ENCODE data around the gene DPF3.
A peak's percentile ranks its signal among the peaks of the same experiment; 100 is the strongest.
"Not testable (repeated sequence)": the region's sequence is repeated elsewhere in the genome, so short reads cannot be mapped to it uniquely, and the experiment has no call there.

Gene DPF3

GRCh38 chr14:72878746-72879145, 15.2 kb downstream of the DPF3 start:
- DNase-seq = no peak

DNA sequence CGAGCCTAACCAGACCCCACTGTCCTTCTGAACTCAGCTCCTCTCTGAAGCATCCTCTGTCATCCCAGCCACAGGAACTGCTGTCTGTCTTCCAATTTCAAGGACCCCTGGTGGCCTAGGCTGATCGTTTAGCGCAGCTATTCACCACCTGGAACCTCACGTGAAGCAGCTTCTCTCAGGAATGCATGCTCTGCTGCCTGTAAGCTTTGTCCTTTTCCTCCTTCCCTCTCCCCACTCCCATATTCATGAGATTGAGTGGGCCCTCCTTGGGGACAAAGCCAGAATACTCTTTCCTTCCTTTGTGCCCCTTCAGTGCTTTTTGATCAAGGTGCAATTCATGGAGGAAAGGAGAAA, 17.2 kb downstream of the DPF3 start:
- no peak for DNase-seq

- no peak for DNase-seq
These were observed 17.7 kb downstream of the DPF3 start for GRCh38 chr14:72876005-72876709.

DNA sequence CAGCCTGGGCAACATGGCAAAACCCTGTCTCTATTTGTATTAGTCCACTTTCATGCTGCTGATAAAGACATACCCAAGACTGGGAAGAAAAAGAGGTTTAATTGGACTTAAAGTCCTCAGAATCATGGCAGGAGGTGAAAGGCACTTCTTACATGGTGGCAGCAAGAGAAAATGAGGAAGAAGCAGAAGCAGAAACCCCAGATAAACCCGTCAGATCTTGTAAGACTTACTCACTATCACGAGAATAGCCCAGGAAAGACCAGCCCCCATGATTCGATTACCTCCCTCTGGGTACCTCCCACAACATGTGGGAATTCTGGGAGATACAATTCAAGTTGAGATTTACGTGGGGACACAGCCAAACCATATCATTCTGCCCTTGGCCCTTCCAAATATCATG, 23.0 kb downstream of the DPF3 start:
- DNase-seq = not testable (repeated sequence)

DNA sequence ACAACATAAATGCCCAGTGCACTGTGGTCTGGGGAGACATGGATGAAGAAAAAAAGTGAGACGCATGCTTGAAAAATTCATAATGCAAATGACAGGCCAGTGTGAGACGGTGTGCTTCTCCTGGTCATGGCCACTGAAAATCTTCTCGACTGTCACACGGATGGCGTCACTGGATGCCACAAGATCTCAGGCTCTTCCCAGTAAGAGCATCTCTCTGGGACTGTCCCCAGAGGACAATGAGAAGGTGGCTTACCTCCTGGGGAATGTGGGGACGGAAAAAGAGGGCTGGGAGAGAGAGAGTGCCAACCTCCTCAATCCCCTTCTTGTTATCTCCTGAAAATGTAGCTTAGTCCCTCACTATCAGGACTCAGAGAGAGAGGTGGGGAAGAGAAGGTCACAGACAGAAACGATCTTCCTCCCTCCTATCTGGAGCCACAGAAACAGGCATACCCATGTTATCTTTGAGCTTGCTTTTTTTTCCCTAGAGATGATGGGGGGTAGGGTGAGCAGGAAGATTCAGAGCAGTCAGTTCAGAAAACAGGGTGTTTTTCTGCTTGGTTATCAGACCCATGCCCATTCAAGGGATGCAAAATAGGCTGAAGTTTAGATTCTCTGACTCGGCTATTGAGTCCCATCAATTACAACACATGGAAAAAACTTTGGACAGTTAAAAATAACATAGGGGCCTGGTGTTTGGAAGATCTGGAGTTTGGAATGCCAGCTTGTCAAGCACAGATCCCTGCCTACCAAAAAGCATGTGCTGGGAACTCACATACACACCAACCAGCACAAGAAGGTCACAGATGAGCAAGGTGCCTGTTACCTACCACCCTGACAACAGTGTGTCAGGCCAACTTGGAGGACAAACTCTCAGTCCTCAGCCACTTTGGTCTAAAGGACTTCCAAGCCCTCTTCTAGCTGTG, 24.2 kb downstream of the DPF3 start:
- no peak for DNase-seq

DNA sequence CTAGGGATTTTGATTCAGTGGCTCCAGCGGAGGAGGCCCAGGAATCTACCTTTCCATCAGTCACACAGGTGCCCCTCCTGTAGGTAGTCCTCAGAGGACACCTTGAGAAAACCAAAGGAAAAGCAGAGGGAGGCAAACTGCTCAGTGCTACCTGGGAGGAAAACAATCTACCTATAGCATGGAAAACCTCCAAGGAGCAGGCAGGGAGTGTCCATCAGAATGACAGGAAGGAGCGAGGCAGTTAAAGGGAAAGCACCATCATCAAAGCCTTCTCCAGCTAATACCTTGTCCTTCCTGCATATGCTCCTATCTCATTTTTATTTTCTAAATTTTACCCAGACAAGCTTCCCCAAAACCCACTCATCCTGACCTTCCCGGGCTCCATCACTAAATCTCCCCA, 25.4 kb downstream of the DPF3 start:
- no peak for DNase-seq

DNA sequence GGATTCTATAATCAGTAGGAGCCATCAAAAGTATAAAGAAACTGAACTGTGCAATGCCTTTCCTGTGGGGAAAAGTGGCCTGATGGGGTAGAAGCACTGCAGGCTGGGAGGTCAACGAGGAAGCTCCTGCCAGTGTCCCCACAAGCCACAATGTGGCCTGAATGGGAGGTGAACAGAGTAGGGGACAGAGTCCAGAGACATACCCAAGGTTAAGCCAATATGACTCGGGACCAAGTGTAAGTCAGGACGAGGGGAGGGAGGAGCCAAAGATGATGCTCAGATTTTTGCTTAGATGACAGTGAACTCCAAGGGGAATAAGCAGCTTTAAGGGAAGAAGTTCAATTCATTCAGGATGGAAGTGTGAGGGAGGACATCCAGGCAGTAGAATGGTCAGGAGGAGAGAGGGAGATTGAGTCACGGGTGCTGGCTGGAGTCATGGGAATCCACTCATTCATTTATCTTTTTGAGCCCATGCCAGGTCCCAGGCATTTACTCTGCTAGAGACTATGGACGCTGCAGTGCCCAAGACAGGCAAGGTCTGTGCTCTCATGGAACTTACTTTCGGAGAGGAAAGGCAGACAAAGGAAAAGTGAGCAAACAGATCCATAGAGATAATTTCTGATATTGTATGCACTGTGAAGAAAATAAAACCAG, 29.1 kb downstream of the DPF3 start:
- DNase-seq = no peak

DNA sequence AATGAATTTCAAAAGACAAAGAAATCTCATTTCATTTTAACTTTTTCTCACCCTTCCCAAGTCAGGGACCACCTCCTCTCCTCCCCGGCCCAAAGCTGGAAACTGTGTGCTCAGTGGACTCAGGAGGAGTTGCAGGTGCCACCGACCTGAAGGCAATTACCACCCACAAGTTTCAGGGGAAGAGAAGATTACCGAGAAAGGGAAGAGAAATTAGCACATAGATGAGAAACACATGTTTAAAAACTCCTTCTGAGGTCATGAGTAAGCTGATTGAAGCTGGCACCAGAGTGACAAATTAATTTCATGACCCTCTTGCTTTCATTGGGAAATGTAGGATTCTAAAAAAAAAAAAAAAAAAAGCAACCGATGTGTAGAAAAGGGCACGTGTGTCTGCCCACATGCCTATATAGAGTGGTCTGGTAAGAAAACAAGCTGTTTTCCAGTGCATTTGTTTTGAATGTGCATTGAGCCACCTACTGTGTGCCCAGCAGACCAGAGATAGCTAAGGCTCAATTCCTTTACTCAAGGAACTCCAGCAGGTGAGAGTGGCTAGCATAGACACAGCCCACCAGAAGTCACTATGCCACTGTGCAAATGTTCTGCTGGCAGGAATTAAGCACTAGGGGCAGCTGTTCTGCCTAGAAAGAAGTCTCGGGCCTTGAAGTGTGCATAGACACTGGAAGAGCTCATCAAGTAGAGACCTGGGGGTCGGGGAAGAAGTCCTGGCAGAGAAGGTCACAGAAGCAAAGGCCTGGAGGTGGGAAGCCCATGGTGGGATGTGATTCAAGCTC, 30.5 kb downstream of the DPF3 start:
- DNase-seq = no peak

GRCh38 chr14:72856530-72857266, 37.2 kb downstream of the DPF3 start:
- no peak for DNase-seq

- DNase-seq = no peak
These were observed 38.0 kb downstream of the DPF3 start for GRCh38 chr14:72855913-72856312.

GRCh38 chr14:72852194-72852593, 41.7 kb downstream of the DPF3 start:
- no peak for DNase-seq

DNA sequence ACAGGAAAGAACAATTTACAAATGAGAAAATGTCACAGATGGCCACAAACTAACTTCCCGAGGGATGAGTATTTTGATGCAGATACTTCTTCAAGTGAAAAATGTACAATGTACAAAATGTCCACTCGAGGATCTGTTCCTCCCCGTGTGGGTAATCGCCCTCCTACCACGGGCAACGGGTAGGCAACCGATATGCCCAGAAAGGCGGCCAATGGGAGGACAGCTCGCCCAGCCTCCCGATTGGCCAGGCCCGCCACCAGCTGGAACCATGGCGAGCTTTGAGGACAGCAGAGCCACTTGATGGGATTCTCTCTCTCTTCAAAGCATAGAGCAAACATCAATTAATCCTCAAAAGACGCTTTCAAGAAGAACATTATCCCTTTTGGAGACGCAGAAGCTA, 42.3 kb downstream of the DPF3 start:
- DNase-seq = no peak

DNA sequence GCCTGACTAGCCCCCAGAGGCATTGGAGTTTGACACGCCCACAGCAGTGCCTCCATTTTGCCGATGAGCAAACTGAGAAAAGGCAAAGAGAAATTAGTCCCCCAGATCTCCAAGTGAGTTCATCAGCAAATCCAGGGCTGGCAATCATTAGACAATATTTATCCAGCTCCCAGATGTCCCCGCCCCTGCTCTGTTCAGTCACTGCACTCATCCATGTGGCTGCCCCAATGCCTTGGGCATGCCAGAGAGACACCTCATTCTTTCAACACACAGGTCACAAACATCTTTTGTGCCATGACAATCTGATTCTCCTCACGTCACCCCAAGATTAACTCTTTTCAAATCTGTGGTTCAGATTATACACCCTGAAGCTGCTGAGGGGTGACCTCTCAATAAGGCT, 43.5 kb downstream of the DPF3 start:
- DNase-seq = no peak

- no peak for DNase-seq
These were observed 44.7 kb downstream of the DPF3 start for GRCh38 chr14:72849222-72849621.

DNA sequence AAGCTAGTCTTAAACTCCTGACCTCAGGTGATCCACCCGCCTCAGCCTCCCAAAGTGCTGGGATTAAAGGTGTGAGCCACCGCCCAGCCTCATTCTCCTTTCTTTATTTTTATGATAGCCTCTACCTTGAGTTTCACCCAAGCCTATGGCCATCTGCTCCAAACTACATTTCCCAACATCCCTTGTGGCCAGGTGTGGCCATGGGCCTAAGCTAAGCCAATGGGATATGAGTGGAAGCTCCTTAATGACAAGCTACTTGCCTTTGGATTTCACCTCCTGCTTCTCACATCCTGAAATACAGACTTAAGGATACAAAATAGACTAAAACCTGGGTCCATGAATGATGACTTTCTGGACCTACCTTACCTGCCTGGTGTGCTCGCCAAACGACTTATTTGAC, 46.2 kb downstream of the DPF3 start:
- no peak for DNase-seq

- peak; percentile 69 for DNase-seq
These were observed 48.2 kb downstream of the DPF3 start for GRCh38 chr14:72845683-72846082.

GRCh38 chr14:72845196-72845595, 48.7 kb downstream of the DPF3 start:
- no peak for DNase-seq

GRCh38 chr14:72844524-72844923, 49.4 kb downstream of the DPF3 start:
- DNase-seq = no peak

GRCh38 chr14:72839753-72840607, 53.9 kb downstream of the DPF3 start:
- DNase-seq = no peak

DNA sequence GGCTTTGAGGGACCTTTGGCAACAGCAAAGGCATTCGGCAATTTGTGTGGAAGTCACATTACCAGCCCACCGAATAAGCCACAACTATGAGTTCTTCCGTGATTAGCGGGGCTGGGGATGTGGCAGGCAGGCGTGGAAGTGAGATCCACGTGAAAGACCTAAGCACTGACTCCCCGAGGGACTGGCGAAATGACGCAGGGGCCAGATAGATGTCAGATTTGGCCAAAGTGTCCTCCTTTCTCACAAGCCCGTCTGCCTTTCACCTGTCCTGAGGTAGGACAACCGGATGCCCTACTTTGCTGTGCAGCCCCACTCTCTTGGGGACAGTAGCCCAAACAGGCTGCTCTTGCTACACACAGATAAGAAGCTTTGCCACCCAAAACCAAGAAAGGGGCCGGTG, 54.5 kb downstream of the DPF3 start:
- DNase-seq = no peak

GRCh38 chr14:72836085-72836484, 57.8 kb downstream of the DPF3 start:
- no peak for DNase-seq

All from NCI-H2171 treated with DMSO at 0.1 percent for 48 hours (cell line).